Naive thymus-derived CD4-positive, alpha-beta T cell (primary cell): ENCODE measurements around the gene FARP1. TPM values are rescaled to one million over a fixed set of nuclear protein-coding genes. Genes with fewer than 3 reads are reported as not detected.
A peak's percentile ranks its signal among the peaks of the same experiment; 100 is the strongest.

Experiments
- ATAC-seq: fragments of 150-1000 bp; cut with Tn5 transposase; 2 replicates; pipeline ENCODE4 v1.10.0; 2021; ENCODE audit warnings: mild to moderate bottlenecking, moderate library complexity
- CTCF ChIA-PET: fragments of 350-600 bp; sonication (Branson Sonifier 250); formaldehyde crosslinking; loops from one replicate; lab custom pipeline; 2021; ENCODE audit warnings: antibody characterized with exemption; lab: Charles Lee
- POLR2A ChIA-PET: fragments of 350-600 bp; sonication (Branson Sonifier 250); formaldehyde crosslinking; loops from one replicate; lab custom pipeline; 2021; ENCODE audit warnings: antibody characterized with exemption, inconsistent platforms; lab: Charles Lee
- DNase-seq, 9 donors: peaks; one replicate each; pipeline versions ENCODE4 v3.0.0 to v3.0.0-alpha.2; 2020 to 2022; ENCODE audit warnings: mixed read lengths in 1 of 9
- H3K27ac ChIP-seq: one replicate; pipeline ENCODE4 v1.7.0; 2013; ENCODE audit warnings: mild to moderate bottlenecking, low read depth, low read length, moderate library complexity
- H3K27me3 ChIP-seq, 2 donors: one replicate each; pipeline ENCODE4 v1.7.0; 2013; ENCODE audit warnings: low read length in 2 of 2, mild to moderate bottlenecking in 2 of 2, moderate library complexity in 2 of 2; ENCODE audit not compliant: control insufficient read depth in 2 of 2, insufficient read depth in 2 of 2
- H3K36me3 ChIP-seq, 3 experiments: 1 replicate in 2 of 3; 2 replicates in 1 of 3; pipeline ENCODE4 v1.7.0; 2013; ENCODE audit warnings: low read length in 3 of 3, mild to moderate bottlenecking in 3 of 3, moderate library complexity in 1 of 3; ENCODE audit not compliant: insufficient read depth in 3 of 3, control insufficient read depth in 2 of 3
- H3K4me1 ChIP-seq, 2 donors: one replicate each; pipeline ENCODE4 v1.7.0; 2013; ENCODE audit warnings: low read length in 2 of 2, mild to moderate bottlenecking in 2 of 2, moderate library complexity in 1 of 2; ENCODE audit not compliant: control insufficient read depth in 2 of 2, insufficient read depth in 2 of 2
- H3K4me3 ChIP-seq: 2 replicates; pipeline ENCODE4 v1.7.0; 2013; ENCODE audit warnings: mild to moderate bottlenecking, low read length
- H3K9me3 ChIP-seq, 3 experiments: 1 replicate in 2 of 3; 2 replicates in 1 of 3; pipeline ENCODE4 v1.7.0; 2013; ENCODE audit warnings: low read length in 3 of 3; ENCODE audit not compliant: control insufficient read depth in 2 of 3
- H3K27ac Mint-ChIP-seq, 9 donors: one replicate each; pipeline ENCODE4 v1.8.0; 2020 to 2022; ENCODE audit warnings: mixed read lengths in 9 of 9, mild to moderate bottlenecking in 8 of 9, moderate library complexity in 5 of 9, inconsistent platforms in 2 of 9
- H3K27me3 Mint-ChIP-seq, 5 donors: one replicate each; pipeline ENCODE4 v1.8.0; 2021 to 2022; ENCODE audit warnings: mixed read lengths in 5 of 5, mild to moderate bottlenecking in 1 of 5
- H3K36me3 Mint-ChIP-seq, 5 donors: one replicate each; pipeline ENCODE4 v1.8.0; 2020 to 2022; ENCODE audit warnings: mixed read lengths in 5 of 5, mild to moderate bottlenecking in 3 of 5, inconsistent platforms in 1 of 5
- H3K4me1 Mint-ChIP-seq, 7 donors: one replicate each; pipeline ENCODE4 v1.8.0; 2020 to 2022; ENCODE audit warnings: mixed read lengths in 7 of 7, mild to moderate bottlenecking in 3 of 7, inconsistent platforms in 1 of 7
- H3K4me3 Mint-ChIP-seq, 10 donors: one replicate each; pipeline ENCODE4 v1.8.0; 2020 to 2022; ENCODE audit warnings: mild to moderate bottlenecking in 10 of 10, mixed read lengths in 10 of 10, moderate library complexity in 6 of 10, inconsistent platforms in 2 of 10
- H3K9me3 Mint-ChIP-seq, 11 donors: one replicate each; pipeline ENCODE4 v1.8.0; 2020 to 2022; ENCODE audit warnings: mixed read lengths in 11 of 11, mild to moderate bottlenecking in 4 of 11, inconsistent platforms in 1 of 11, moderate library complexity in 1 of 11
- intact Hi-C, 2 donors: fragments of 100-400 bp; cut with micrococcal nuclease; formaldehyde crosslinking; loops; one replicate each; pipeline ENCODE4 v1.15.1; 2023
- polyA plus RNA-seq, 2 donors: library from polyadenylated mRNA; unstranded; fragments of 300-500 nt; fragmentation: Illumina TruSeq; gene quantifications; one replicate each; pipeline ENCODE4 v1.2.3, GENCODE V29; 2021
- total RNA-seq, 6 experiments: library from RNA in 5 of 6; stranded (reverse) in 5 of 6; gene quantifications; 1 replicate in 5 of 6; 2 replicates in 1 of 6; pipeline ENCODE4 v1.2.3 and lab custom pipeline; 2021 to 2026

Gene FARP1
- total and polyA plus RNA-seq, 7 experiments from 2014 or later = 0.19 to 1.1 (median 0.60) TPM

DNA sequence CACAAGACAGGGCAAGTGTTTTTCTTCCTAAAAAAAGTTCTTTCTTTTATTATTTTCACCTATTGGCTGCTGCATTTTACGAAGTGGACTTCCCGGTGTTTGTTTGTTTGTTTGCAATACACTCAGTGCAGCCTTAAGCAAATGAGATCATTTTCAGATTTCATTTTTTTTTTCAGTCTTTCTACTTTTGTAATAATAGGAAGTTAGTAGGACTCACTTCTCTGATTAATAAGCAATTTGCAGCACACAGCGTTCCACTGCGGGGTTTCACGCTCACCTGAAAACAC lies 305.7 kb downstream of the FARP1 start:
- ATAC-seq = no peak

GRCh38 chr13:98449273-98449672 lies 306.4 kb downstream of the FARP1 start:
- H3K4me3 Mint-ChIP-seq = no peak overlapping the region
- ChIA-PET POLR2A (no interaction called here), CTCF (interaction anchor here (0.6 kb wide), 1 partner anchor 204 kb away, joined by 3 read pairs; no protein-coding TSS in a partner anchor)
- no peaks in the 10 kb centered on the region for H3K27me3 ChIP-seq
- H3K9me3 ChIP-seq = no peaks in the 10 kb centered on the region
- intact Hi-C loops = loop anchor here (5.0 to 10.0 kb wide), 2 partner anchors 474 to 583 kb away; no protein-coding TSS in a partner anchor
- H3K27me3 Mint-ChIP-seq = no peaks in the 10 kb centered on the region
- no peak overlapping the region for H3K27ac ChIP-seq
- peaks cover 9 to 37% (median 31%) of the 10 kb centered on the region in 7 donors for H3K4me1 Mint-ChIP-seq
- ATAC-seq (no peak), DNase-seq (no peak)
- H3K27ac Mint-ChIP-seq = peak overlapping the region in 7 of 9 donors; percentile 15 to 88 (median 76)
- no peak overlapping the region for H3K4me3 ChIP-seq
- peaks cover 0 to 4% (median 0%) of the 10 kb centered on the region in 11 donors for H3K9me3 Mint-ChIP-seq
- H3K4me1 ChIP-seq = peaks cover 10 to 23% of the 10 kb centered on the region in 2 donors
- H3K36me3 ChIP-seq = peaks cover 0 to 38% (median 6%) of the 10 kb centered on the region in 3 experiments
- H3K36me3 Mint-ChIP-seq = peaks cover 0 to 34% (median 6%) of the 10 kb centered on the region in 5 donors

More for the DNA sequence above, 305.7 kb downstream of the FARP1 start:
- Mint-ChIP-seq H3K9me3 (peaks cover 0 to 6% (median 0%) of the 10 kb centered on the region in 11 donors), H3K36me3 (peaks cover 0 to 31% (median 6%) of the 10 kb centered on the region in 5 donors), H3K27me3 (no peaks in the 10 kb centered on the region), H3K27ac (peak overlapping the region in 6 of 9 donors; percentile 10 to 83 (median 43)), H3K4me3 (no peak overlapping the region), H3K4me1 (peaks cover 9 to 39% (median 34%) of the 10 kb centered on the region in 7 donors)
- no peak overlapping the region for H3K4me3 ChIP-seq
- H3K9me3 ChIP-seq = no peaks in the 10 kb centered on the region
- no peak for DNase-seq
- peaks cover 10 to 23% of the 10 kb centered on the region in 2 donors for H3K4me1 ChIP-seq
- POLR2A ChIA-PET = no interaction called here
- no peak overlapping the region for H3K27ac ChIP-seq
- H3K27me3 ChIP-seq = no peaks in the 10 kb centered on the region
- CTCF ChIA-PET = interaction anchor here (6.6 kb wide), 1 partner anchor 204 kb away, joined by 121 read pairs; no protein-coding TSS in a partner anchor
- peaks cover 0 to 33% (median 6%) of the 10 kb centered on the region in 3 experiments for H3K36me3 ChIP-seq
- intact Hi-C loops = loop anchor here (5.0 to 10.0 kb wide), 2 partner anchors 474 to 584 kb away; no protein-coding TSS in a partner anchor

DNA sequence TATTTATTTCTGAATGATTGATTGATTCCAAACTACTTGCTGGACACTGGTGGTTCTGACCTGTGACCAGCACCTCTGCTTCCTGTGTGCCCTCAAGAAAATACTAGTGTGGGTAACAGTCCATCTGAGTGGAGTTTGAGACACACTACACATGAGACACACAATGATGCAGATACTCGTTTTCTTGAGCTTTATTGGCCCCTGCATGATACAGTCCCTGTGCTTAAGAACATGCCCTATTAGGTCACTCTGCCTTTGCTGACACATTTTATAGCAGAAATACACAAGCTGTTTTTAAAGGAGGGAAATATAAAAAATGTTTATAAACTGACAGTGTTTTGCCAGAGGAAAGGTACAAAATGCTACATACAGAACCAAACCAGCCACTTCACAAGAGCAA lies 307.1 kb downstream of the FARP1 start:
- Mint-ChIP-seq H3K27me3 (no peaks in the 10 kb centered on the region), H3K9me3 (peaks cover 0 to 4% (median 0%) of the 10 kb centered on the region in 11 donors), H3K4me1 (peaks cover 9 to 34% (median 27%) of the 10 kb centered on the region in 7 donors), H3K36me3 (peaks cover 0 to 34% (median 6%) of the 10 kb centered on the region in 5 donors), H3K4me3 (no peak overlapping the region), H3K27ac (peak overlapping the region in 7 of 9 donors; percentile 52 to 88 (median 75))
- ChIA-PET CTCF (interaction anchor here (1.1 to 3.4 kb wide), 3 partner anchors 16 to 203 kb away, joined by 3 to 34 read pairs (median 4); no protein-coding TSS in a partner anchor), POLR2A (interaction anchor here (0.7 kb wide), 1 partner anchor 42 kb away, joined by 3 read pairs; no protein-coding TSS in a partner anchor)
- Histone ChIP-seq H3K36me3 (peaks cover 0 to 45% (median 6%) of the 10 kb centered on the region in 3 experiments), H3K4me3 (no peak overlapping the region), H3K27ac (peak overlapping the region; percentile 46), H3K4me1 (peaks cover 8 to 19% of the 10 kb centered on the region in 2 donors), H3K27me3 (no peaks in the 10 kb centered on the region), H3K9me3 (no peaks in the 10 kb centered on the region)
- intact Hi-C loops = no loop called here
- no peak for ATAC-seq
- DNase-seq = no peak

- Mint-ChIP-seq H3K9me3 (peaks cover 0 to 4% (median 0%) of the 10 kb centered on the region in 11 donors), H3K27me3 (no peaks in the 10 kb centered on the region), H3K27ac (peak overlapping the region; percentile 52 to 92 (median 71)), H3K4me1 (peaks cover 9 to 28% (median 22%) of the 10 kb centered on the region in 7 donors), H3K4me3 (peak overlapping the region in 4 of 10 donors; percentile 2 to 40 (median 18)), H3K36me3 (peaks cover 0 to 37% (median 6%) of the 10 kb centered on the region in 5 donors)
- DNase-seq = peak in 5 of 9 donors; percentile 38 to 44 (median 43)
- H3K36me3 ChIP-seq = peaks cover 0 to 45% (median 6%) of the 10 kb centered on the region in 3 experiments
- no peaks in the 10 kb centered on the region for H3K9me3 ChIP-seq
- H3K27ac ChIP-seq = peak overlapping the region; percentile 46
- H3K4me3 ChIP-seq = no peak overlapping the region
- no peaks in the 10 kb centered on the region for H3K27me3 ChIP-seq
- POLR2A ChIA-PET = no interaction called here
- intact Hi-C loops = no loop called here
- peak; percentile 39 for ATAC-seq
- H3K4me1 ChIP-seq = peaks cover 2 to 14% of the 10 kb centered on the region in 2 donors
- CTCF ChIA-PET = interaction anchor here (1.1 to 3.4 kb wide), 3 partner anchors 16 to 202 kb away, joined by 3 to 34 read pairs (median 4); no protein-coding TSS in a partner anchor
Observed at GRCh38 chr13:98450539-98451111, 307.7 kb downstream of the FARP1 start.

- POLR2A ChIA-PET = no interaction called here
- peaks cover 9 to 30% (median 21%) of the 10 kb centered on the region in 7 donors for H3K4me1 Mint-ChIP-seq
- intact Hi-C loops = no loop called here
Observed at GRCh38 chr13:98451676-98452470, 309.0 kb downstream of the FARP1 start.

More at GRCh38 chr13:98451676-98452470, 309.0 kb downstream of the FARP1 start:
- DNase-seq = no peak
- peak overlapping the region in 1 of 10 donors; percentile 40 for H3K4me3 Mint-ChIP-seq
- Histone ChIP-seq H3K27me3 (no peaks in the 10 kb centered on the region), H3K4me3 (no peak overlapping the region), H3K36me3 (peaks cover 0 to 56% (median 6%) of the 10 kb centered on the region in 3 experiments), H3K27ac (no peak overlapping the region), H3K9me3 (no peaks in the 10 kb centered on the region), H3K4me1 (peaks cover 0 to 12% of the 10 kb centered on the region in 2 donors)
- no peak for ATAC-seq
- peak overlapping the region; percentile 2 to 92 (median 71) for H3K27ac Mint-ChIP-seq
- H3K27me3 Mint-ChIP-seq = no peaks in the 10 kb centered on the region
- CTCF ChIA-PET = interaction anchor here (3.4 kb wide), 1 partner anchor 201 kb away, joined by 34 read pairs; no protein-coding TSS in a partner anchor
- H3K9me3 Mint-ChIP-seq = peaks cover 0 to 2% (median 0%) of the 10 kb centered on the region in 11 donors
- H3K36me3 Mint-ChIP-seq = peaks cover 0 to 47% (median 6%) of the 10 kb centered on the region in 5 donors
